NCI-H446 (cell line): Measurements from ENCODE around the gene CTBP1.
"Not testable (repeated sequence)": the region's sequence is repeated elsewhere in the genome, so short reads cannot be mapped to it uniquely, and the experiment has no call there.

Experiments
- DNase-seq, 2 experiments: peaks; one replicate each; lab custom pipeline; 2025; lab: John Stamatoyannopoulos, UW

Gene CTBP1

GRCh38 chr4:1248245-1249147 is at the start of gene CTBP1:
TSS of gene CTBP1 (minus strand) at chr4:1249130. CDS start at chr4:1241331, 7,799 bp downstream.
- peak; percentile 39 to 75 for DNase-seq

- no peak for DNase-seq
Observed at GRCh38 chr4:1298461-1298860, 49.5 kb upstream of the CTBP1 start.

- no peak for DNase-seq
Observed at GRCh38 chr4:1297456-1298325, 48.8 kb upstream of the CTBP1 start.

GRCh38 chr4:1297023-1297395 is 48.1 kb upstream of the CTBP1 start:
- DNase-seq, result no peak

- DNase-seq, result no peak
Observed at GRCh38 chr4:1296324-1297022, 47.5 kb upstream of the CTBP1 start.

- no peak for DNase-seq
Observed at GRCh38 chr4:1295405-1296055, 46.6 kb upstream of the CTBP1 start.

GRCh38 chr4:1294891-1295290 is 46.0 kb upstream of the CTBP1 start:
- DNase-seq, result no peak

- DNase-seq, result no peak
Observed at GRCh38 chr4:1294424-1294823, 45.5 kb upstream of the CTBP1 start.

GRCh38 chr4:1293991-1294390 is 45.1 kb upstream of the CTBP1 start:
- no peak for DNase-seq

- DNase-seq, result no peak
Observed at GRCh38 chr4:1293531-1293941, 44.6 kb upstream of the CTBP1 start.

- not testable (repeated sequence) for DNase-seq
Observed at GRCh38 chr4:1292703-1293011, 43.7 kb upstream of the CTBP1 start.

- no peak for DNase-seq
Observed at GRCh38 chr4:1291996-1292702, 43.2 kb upstream of the CTBP1 start.

- no peak for DNase-seq
Observed at GRCh38 chr4:1291091-1291490, 42.2 kb upstream of the CTBP1 start.

GRCh38 chr4:1290165-1290977 is 41.4 kb upstream of the CTBP1 start:
- DNase-seq, result no peak

GRCh38 chr4:1289207-1290164 is 40.6 kb upstream of the CTBP1 start, which contains the start of gene MAEA:
TSS of gene MAEA (plus strand) at chr4:1289891. CDS start at chr4:1289914, 23 bp downstream.
- DNase-seq, result peak; percentile 80 to 94

- DNase-seq, result no peak
Observed at GRCh38 chr4:1288786-1289185, 39.9 kb upstream of the CTBP1 start.

- DNase-seq, result no peak
Observed at GRCh38 chr4:1285790-1286553, 37.0 kb upstream of the CTBP1 start.

- DNase-seq, result no peak
Observed at GRCh38 chr4:1285151-1285789, 36.3 kb upstream of the CTBP1 start.
